Cardiac fibroblast (primary cell): ENCODE measurements around the gene SMIM27.

ENCODE experiments used
- DNase-seq, 2 donors: peaks; one replicate each; pipeline versions ENCODE4 v3.0.0 to v3.0.0-alpha.2; 2010; ENCODE audit warnings: low read depth in 2 of 2
- H3K4me3 ChIP-seq, 2 donors: replicated peaks in 1 of 2; 1 replicate in 1 of 2; 2 replicates in 1 of 2; pipeline ENCODE4 v1.5.1; 2011; ENCODE audit warnings: low read depth in 2 of 2, low read length in 2 of 2, mild to moderate bottlenecking in 2 of 2, moderate library complexity in 1 of 2
- CTCF ChIP-seq: IDR thresholded peaks from one replicate; pipeline ENCODE4 v1.5.1; 2011; ENCODE audit warnings: low read depth, mild to moderate bottlenecking, low read length, inconsistent platforms

SMIM27 gene

DNA sequence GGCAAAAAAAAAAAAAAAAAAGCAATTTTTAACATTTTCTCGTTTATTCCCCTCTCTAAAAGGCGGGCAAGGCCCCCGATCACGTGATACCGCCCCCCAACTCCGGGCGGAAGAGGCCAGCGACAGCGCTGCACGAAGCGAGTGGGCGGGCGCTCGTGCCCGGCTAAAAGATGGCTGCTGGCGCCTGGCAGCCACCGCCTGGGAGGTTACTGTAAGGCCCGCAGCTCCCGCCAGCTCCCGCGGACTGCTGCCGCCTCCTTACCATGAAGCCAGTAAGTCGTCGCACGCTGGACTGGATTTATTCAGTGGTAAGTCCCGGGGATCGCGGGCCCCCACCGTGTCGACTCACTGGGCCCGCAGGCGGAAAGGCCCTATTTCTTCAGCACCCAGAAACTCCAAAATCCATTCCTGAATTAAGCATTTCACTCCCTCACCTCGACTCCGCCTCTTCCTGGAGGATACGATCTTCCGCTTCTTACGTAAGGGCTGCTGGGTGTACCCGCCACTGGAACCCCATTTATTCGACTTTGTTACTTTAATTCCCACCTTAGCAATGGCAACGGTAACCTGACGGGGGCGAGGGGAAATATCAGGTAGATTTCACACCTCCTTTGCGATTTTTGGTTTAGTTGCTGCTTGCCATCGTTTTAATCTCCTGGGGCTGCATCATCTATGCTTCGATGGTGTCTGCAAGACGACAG is at the start of gene SMIM27, which contains the start of gene TOPORS:
Gene SMIM27, plus strand, starts transcription at position 156 of the 701 bp plus-strand sequence. Its CDS starts 108 bp downstream, at position 264.
Gene TOPORS, minus strand, starts transcription at position 415 of the 701 bp plus-strand sequence. Its CDS starts 150 bp downstream, at position 265.
- no peak for TF ChIP-seq CTCF
- peak within 1 kb of the TSS; percentile 64 to 78 for H3K4me3 ChIP-seq
- DNase-seq: peak; percentile 92 to 93

- no peak for TF ChIP-seq CTCF
- no peak overlapping the region for H3K4me3 ChIP-seq
- peak; percentile 86 to 98 for DNase-seq
Measured at GRCh38 chr9:32502464-32502863, 49.7 kb upstream of the SMIM27 start.

DNA sequence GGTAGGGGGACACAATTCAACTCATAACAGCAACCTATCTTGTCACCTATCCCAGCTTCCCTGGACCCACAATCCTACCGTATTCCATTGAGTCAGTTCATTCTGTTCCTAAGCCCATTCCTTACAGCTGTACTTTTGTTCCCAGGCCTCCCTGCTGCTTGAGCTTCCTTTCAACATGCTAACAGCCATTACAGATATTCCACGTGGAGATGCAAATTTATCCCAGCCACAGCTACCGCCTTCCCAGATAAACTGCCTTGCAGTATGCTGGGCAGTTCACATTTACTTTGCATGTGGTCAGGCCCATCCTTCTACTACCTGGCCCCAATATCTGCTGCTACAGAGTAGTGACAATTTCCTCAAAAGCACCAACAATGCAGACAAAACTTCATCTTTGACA is 49.1 kb upstream of the SMIM27 start:
- no peak for DNase-seq
- TF ChIP-seq CTCF: no peak
- H3K4me3 ChIP-seq: no peak overlapping the region

GRCh38 chr9:32508728-32509127 is 43.4 kb upstream of the SMIM27 start:
- TF ChIP-seq CTCF: no peak
- DNase-seq: no peak
- no peak overlapping the region for H3K4me3 ChIP-seq

- H3K4me3 ChIP-seq: no peak overlapping the region
- DNase-seq: no peak
- TF ChIP-seq CTCF: no peak
Measured at GRCh38 chr9:32516241-32516640, 35.9 kb upstream of the SMIM27 start.

- no peak for DNase-seq
- no peak overlapping the region for H3K4me3 ChIP-seq
- TF ChIP-seq CTCF: no peak
Measured at GRCh38 chr9:32518276-32518675, 33.9 kb upstream of the SMIM27 start.
